AG04450 (cell line): ENCODE results near the gene PPIL4. TPM values are rescaled to one million over a fixed set of nuclear protein-coding genes. Genes with fewer than 3 reads are reported as not detected.
A peak's percentile ranks its signal among the peaks of the same experiment; 100 is the strongest.

Experiments used
- CTCF ChIA-PET: fragments of 300-600, 350-600 bp; formaldehyde crosslinking; extraction: SDS; loops from one replicate; lab custom pipeline; 2022; ENCODE audit warnings: antibody characterized with exemption, inconsistent platforms; lab: Charles Lee
- POLR2A ChIA-PET: fragments of 350-600 bp; formaldehyde crosslinking; extraction: SDS; loops from one replicate; lab custom pipeline; 2021; ENCODE audit warnings: antibody characterized with exemption, inconsistent platforms; lab: Yijun Ruan, JAX
- DNase-seq: peaks from one replicate; pipeline ENCODE4 v3.0.0-alpha.2; 2011; ENCODE audit warnings: low read depth, low spot score
- H3K27ac ChIP-seq: one replicate; pipeline ENCODE4 v1.5.1; 2012; ENCODE audit warnings: low read depth, low read length, control low read depth
- H3K27me3 ChIP-seq: one replicate; pipeline ENCODE4 v1.6.0; 2012; ENCODE audit warnings: low read length; ENCODE audit not compliant: control insufficient read depth, insufficient read depth
- H3K4me3 ChIP-seq: 2 replicates; pipeline ENCODE4 v1.5.1; 2011; ENCODE audit warnings: mild to moderate bottlenecking, low read depth, low read length, control low read depth
- H3K9me3 ChIP-seq: 2 replicates; pipeline ENCODE4 v1.5.1; 2012; ENCODE audit warnings: low read length; ENCODE audit not compliant: control insufficient read depth, insufficient read depth
- CTCF ChIP-seq: IDR thresholded peaks from 2 replicates; pipeline ENCODE4 v1.5.1; 2011; ENCODE audit warnings: low read depth, low read length, control low read depth, inconsistent platforms
- polyA plus RNA-seq: library from polyadenylated mRNA; depleted of rRNA; stranded (reverse); fragments of >200 nt; gene quantifications from 2 replicates; pipeline ENCODE4 v1.2.3, GENCODE V29; 2011

The PPIL4 gene
- polyA plus RNA-seq, 1 experiment = 14.7 TPM

GRCh38 chr6:149559389-149559788 is 13.5 kb upstream of the PPIL4 start:
- H3K9me3 ChIP-seq = no peaks in the 10 kb centered on the region
- no peak for DNase-seq
- H3K27me3 ChIP-seq = peaks cover 11% of the 10 kb centered on the region
- TF ChIP-seq CTCF = no peak
- no peak overlapping the region for H3K4me3 ChIP-seq
- ChIA-PET POLR2A (no interaction called here), CTCF (no interaction called here)
- no peak overlapping the region for H3K27ac ChIP-seq

- TF ChIP-seq CTCF = no peak
- no peak overlapping the region for H3K27ac ChIP-seq
- DNase-seq = no peak
- ChIA-PET CTCF (no interaction called here), POLR2A (no interaction called here)
- H3K27me3 ChIP-seq = peaks cover 11% of the 10 kb centered on the region
- H3K4me3 ChIP-seq = no peak overlapping the region
- H3K9me3 ChIP-seq = no peaks in the 10 kb centered on the region
Observed at GRCh38 chr6:149558029-149558428, 12.2 kb upstream of the PPIL4 start.

GRCh38 chr6:149551920-149552319 is 6.1 kb upstream of the PPIL4 start:
- H3K9me3 ChIP-seq = no peaks in the 10 kb centered on the region
- H3K27me3 ChIP-seq = peaks cover 14% of the 10 kb centered on the region
- CTCF ChIA-PET = interaction anchor here (1.4 kb wide), 1 partner anchor 9 kb away, joined by 9 read pairs; no protein-coding TSS in a partner anchor
- DNase-seq = no peak
- H3K27ac ChIP-seq = no peak overlapping the region
- POLR2A ChIA-PET = no interaction called here
- TF ChIP-seq CTCF = no peak
- no peak overlapping the region for H3K4me3 ChIP-seq

DNA sequence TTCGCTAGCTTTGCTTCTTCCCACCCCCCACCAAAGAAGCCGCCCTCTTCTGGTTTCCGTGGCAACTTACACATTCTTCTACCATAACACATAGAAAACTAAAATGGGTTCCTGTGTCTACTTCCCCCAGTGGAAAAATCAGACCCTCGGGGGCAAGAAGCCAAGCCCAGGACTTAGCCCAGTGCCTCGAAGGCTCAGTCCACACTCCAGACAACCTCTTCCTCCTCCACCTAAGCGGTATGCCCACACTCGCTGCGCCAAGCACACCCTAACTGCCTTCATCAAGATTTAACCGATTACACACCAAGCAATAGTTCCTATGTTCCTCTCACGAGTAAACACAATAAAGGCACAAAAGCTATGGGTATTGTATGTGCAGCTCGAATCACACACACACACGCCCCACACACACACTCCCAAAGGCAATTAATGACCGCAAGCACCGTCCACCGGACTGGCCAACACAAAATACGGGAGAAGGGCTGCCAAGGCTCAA is 537 bp downstream of the PPIL4 start:
- peak; percentile 41 for DNase-seq
- ChIA-PET CTCF (interaction anchor here (0.6 to 2.4 kb wide), 6 partner anchors 9 to 517 kb away, joined by 3 to 8 read pairs (median 4); partner anchors contain the start of gene GINM1), POLR2A (interaction anchor here (0.5 kb wide), 1 partner anchor 1020 kb away, joined by 3 read pairs; no protein-coding TSS in a partner anchor)
- Histone ChIP-seq H3K27ac (peak overlapping the region; percentile 95), H3K4me3 (peak overlapping the region; percentile 71), H3K9me3 (no peaks in the 10 kb centered on the region), H3K27me3 (no peaks in the 10 kb centered on the region)
- no peak for TF ChIP-seq CTCF

DNA sequence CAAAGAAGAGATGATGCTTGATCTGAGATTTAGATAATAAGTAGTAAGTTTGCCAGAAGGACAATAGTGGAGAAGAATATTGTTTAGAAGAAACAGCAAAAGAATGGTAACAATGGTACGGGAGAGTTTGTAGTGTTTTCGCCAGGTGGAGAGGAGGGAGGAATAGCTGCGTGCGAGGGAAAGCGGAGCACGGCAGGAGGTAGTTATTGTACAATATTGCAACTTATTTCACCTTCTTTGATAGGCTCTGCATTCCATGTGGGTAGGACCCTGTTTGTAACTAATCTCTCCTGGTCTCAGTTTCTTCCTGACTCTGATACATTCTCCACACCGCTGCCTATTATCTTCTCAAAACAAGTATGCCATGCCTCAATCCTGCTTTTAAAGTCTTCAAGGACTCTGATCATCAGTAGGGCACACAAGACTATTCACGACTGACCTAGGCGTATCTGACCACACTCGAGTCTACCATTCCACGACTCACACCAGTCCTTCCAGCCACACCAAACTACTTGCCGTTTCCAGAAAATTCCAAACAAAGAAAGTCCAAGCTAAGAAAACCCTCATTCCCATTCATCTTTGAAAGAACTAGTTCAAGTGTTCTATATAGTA is 1.1 kb downstream of the PPIL4 start:
- Histone ChIP-seq H3K4me3 (peak overlapping the region; percentile 71), H3K27ac (no peak overlapping the region), H3K27me3 (no peaks in the 10 kb centered on the region), H3K9me3 (no peaks in the 10 kb centered on the region)
- TF ChIP-seq CTCF = no peak
- POLR2A ChIA-PET = interaction anchor here (0.5 kb wide), 1 partner anchor 1020 kb away, joined by 3 read pairs; no protein-coding TSS in a partner anchor
- CTCF ChIA-PET = interaction anchor here (1.1 to 1.6 kb wide), 3 partner anchors 8 to 516 kb away, joined by 3 to 4 read pairs (median 3); no protein-coding TSS in a partner anchor
- DNase-seq = no peak
